IPS-18c (cell line): Measurements from ENCODE around the gene PAM16.
"Not testable (repeated sequence)": the region's sequence is repeated elsewhere in the genome, so short reads cannot be mapped to it uniquely, and the experiment has no call there.

Source experiments
- H3K4me3 ChIP-seq: 2 replicates; pipeline ENCODE4 v1.7.0; 2013; ENCODE audit warnings: low read depth, mild to moderate bottlenecking, low read length, moderate library complexity; ENCODE audit not compliant: insufficient read depth
- H3K9me3 ChIP-seq: one replicate; pipeline ENCODE4 v1.6.1; 2013; ENCODE audit warnings: mild to moderate bottlenecking, low read length, moderate library complexity; ENCODE audit not compliant: control insufficient read depth, insufficient read depth

Gene PAM16

DNA sequence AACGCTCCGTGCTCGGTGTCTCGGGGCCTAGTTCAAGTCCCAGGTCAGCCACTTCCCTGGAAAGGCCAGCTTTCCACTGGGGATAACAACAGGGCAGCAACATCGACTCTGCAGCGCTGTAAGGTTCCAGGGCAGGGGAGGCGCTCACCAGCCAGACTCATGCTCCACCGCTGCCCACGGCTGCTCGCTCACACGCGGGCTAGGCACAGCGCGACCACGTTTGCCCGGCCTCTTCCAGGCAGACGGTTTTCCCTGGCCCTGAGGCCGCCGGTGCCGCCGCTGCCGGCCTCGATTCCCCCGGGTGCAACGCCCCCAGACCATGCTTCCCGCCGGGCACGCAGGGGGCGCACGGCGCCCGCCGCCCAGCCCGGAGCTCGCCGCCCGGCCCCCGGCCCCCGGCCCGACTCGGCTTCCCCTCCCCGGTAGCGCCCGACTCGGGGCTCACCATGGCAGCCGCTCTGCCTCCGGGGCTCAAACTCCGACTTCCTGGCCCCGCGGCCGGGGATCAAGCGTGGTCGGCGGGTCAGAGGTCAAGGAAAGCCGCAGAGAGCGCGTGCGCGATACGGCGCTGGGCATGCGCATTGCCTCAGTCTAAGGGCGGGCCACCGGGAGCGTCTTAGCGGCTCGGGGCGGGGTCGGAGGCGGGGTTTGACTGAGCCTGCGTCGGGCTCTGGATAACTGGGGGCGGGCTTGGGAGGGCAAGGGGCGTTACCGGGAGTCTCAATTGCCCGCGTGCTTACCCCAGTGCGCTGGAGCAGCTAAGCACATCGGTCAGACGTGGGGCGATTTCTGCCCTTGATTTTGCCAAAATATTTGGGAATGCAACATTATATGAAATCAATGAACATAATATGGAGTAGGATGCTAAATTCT, at the start of gene PAM16:
PAM16 (minus strand) TSS at position 535 of the 873 bp plus-strand sequence; CDS start at position 448, 87 bp downstream.
- Histone ChIP-seq H3K4me3 (peak within 1 kb of the TSS; percentile 80), H3K9me3 (no peaks in the 10 kb centered on the region)

DNA sequence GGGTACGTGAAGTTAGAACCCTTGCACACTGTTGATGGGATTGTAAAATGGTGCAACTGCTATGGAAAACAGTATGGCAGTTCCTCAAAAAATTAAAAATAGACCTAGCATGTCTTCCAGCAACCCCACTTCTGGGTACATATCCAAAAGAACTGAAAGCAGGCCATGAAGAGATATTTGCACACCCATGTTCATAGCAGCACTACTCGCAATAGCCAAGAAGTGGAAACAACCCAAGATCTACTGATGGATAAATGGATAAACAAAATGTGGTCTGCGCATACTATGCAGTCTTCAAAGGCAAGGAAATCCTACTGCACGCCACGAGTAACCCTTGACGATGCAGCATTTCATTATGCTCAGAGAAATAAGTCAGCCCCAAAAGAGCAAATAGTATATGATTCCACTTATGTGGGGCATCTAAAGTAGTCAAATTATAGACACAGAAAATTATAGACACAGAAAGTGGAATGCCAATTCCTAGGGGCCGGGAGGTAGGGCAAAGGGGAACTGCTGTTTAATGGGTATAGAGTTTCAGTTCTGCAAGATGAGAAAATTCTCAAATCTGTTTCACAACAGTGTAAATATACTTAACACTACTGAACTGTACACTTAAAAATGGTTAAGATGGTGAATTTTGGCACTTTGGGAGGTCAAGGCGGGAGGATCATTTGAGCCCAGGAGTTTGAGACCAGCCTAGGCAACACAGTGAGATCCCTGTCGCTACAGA, 48.0 kb upstream of the PAM16 start:
- Histone ChIP-seq H3K4me3 (no peak overlapping the region), H3K9me3 (peaks cover 2% of the 10 kb centered on the region)

DNA sequence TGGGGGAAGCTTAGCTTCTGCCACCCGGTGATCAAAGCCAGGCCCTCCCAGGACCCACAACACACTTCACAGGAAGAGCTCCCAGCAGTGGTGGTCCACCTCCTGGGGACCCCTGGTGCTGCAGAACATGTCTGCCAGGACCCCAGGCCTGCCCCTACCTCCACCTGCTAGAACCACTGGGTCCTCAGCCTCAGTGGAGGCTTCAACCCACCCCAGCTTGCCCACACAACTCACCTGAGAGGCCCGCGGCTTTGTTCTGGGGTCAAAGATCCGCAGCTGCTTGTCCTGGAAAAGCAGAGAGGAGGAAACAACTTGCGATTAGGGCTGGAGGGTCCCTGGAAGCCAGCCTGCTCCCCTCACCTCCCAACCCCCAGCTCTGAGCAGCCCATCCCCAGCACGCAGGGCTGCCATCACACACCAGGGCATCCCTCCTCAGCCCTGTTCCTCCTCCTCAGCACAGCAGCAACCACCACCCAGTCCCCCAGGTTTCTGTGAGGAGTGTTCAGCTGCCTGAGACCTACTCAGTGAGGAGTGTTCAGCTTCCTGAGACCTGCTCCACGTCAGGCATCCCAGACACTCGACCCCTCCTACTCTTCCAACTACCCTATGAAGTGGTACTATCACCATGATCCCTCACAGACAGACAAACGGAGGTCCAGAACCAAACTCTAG, 44.1 kb upstream of the PAM16 start:
- Histone ChIP-seq H3K4me3 (no peak overlapping the region), H3K9me3 (peaks cover 2% of the 10 kb centered on the region)

DNA sequence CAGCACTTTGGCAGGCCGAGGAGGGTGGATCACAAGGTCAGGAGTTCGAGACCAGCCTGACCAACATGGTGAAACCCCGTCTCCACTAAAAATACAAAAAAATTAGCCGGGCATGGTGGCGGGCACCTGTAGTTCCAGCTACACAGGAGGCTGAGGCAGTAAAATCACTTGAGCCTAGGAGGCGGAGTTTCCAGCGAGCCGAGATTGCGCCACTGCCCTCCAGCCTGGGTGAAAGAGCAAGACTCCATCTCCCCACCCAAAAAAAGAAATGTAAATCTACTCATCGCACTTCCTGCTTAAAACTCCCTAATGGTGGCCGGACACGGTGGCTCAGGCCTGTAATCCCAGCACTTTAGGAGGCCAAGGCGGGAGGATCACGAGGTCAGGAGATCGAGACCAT, 42.7 kb upstream of the PAM16 start:
- not testable (repeated sequence) for H3K4me3 ChIP-seq, H3K9me3 ChIP-seq

DNA sequence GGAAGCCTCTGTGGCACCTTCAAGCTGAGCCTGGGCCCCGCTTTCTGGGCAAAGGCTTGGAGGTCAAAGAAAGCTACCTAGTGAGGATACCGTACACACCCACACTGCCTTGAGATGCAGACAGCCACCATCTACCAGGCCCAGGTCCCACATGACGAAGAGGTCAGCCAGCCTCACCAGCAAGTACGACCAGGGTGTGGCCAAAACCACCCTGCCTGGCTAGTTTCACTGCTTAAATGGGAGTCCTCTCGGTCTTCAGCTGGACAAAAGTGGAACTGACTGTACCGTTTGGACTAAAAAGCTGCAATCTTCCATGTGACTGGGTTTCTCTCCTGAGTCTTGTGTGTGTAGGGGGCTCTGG, 42.1 kb upstream of the PAM16 start:
- H3K9me3 ChIP-seq: peaks cover 2% of the 10 kb centered on the region
- H3K4me3 ChIP-seq: no peak overlapping the region

DNA sequence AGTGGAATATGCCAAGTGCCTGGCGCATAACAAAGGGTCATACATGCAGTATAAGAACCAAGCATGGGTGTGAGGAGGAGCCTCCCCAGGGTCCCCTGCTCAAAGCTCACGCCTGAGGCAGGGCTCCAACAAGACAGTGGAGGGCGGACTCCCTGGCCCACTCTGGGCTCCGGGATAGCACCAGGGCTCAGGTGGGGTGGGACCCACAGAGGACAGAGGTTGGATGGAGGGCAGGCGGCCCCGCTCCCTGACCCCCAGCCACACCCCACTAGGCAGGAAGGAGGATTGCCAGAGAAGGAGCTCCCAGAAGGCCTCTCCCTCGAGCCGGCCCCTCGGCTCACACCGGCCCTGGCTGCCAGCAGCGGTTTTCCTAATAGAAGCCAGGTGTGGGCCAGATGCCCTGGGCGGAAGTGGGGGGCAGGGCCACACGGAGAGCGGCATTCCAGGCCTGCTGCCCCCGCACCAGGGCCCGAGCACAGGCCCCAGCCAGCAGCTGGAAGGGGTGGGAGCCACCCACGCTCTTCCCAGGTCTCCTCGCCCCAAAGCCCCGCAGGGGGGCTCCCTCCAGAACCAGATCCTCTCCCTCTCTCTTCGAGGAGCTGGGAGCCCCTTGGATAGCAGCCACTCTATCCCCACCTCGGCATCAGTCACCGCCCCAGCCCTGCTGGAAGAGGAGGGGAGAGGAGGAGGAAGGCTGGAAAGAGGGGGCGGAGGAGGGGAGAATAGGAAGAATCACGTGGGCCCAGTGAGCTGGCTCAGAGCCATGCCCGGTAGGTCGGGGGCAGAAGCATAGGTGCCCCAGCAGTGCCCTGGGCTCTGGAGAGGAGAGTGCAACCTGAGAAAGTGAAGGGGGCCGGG, 41.5 kb upstream of the PAM16 start:
- H3K9me3 ChIP-seq: peaks cover 2% of the 10 kb centered on the region
- H3K4me3 ChIP-seq: peak overlapping the region; percentile 9; the same call in 1 of the 2 replicates

DNA sequence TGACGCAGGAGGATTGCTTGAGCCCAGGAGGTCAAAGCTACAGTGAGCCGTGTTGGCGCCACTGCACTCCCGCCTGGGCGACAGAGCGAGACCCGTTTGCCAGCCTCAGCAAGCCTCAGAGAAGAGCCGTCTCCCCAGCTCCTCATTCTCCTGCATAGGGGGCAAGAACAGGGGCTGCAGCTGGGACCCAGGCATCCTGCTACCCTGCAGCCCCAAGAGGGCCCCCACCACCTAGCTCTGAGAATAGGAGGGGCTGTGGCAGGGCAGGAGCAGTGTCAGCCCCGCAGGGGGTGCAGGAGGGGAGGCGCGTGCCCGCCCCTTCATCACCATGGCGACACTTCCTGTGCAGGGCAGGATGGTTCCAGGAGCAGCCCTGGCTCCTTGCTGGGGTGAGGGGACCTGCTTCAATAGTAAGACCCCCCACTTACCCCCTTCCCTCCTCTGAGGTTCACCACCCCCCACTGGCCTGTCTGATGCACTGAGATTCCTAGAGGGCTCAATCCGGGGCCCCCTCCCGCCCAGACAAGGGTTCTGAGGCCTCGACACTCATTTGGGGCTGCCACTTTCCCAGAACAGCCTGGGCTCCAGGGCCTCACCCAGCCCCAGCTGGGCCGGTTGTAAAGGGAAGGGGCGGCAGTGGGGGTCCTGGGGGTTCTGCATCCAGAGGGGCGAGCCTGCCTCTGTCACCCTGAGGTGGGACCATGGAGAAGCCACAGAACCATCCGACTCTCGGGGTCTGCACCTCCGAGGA, 40.7 kb upstream of the PAM16 start:
- Histone ChIP-seq H3K9me3 (peaks cover 2% of the 10 kb centered on the region), H3K4me3 (peak overlapping the region; percentile 9; the same call in 1 of the 2 replicates)

DNA sequence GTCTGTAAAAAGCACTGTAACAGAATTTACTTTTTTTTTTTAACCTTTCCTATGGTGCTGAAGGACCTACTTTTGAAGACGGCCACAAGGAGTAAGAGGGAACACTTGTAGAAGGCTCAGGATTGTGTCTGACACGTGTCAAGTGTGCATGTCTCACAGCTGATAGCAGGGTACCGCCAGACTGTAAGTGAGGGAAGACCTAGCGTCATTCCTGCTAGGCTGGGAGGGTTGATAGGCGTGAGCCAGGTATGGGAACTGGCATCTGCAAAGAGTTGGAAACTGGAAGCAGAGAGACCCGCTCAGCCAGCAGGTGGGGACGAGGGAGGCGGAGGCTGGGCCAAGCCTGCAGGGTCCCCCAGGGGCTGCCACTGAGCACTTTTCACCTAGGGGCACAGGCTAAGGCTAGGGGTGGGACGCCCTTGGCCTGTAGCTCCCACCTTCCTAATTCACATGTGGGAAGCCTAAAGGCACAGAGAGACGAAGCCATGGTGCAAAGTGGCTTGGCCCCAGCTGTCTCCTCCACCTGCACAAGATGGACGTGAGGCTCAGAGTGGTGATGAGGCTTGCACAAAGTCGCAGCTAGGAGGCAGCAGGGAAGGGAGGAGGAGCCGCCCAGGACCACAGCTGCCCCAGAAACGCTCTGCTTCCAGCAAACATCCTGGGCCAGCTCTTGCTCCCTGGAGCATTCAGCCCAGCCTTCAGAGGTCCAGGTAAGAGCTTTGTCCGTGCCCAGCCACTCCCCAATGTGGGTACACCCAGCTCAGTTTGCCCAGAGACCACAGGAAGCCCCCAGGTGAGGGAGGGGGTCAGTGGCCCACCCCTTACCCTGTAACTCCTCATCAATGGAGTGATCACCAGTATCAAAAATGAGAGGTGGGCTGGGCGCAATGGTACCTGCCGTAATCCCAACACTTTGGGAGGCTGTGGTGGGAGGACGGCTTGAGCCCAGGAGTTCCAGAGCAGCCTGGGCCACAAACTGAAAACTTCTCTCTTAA, 39.4 kb upstream of the PAM16 start:
- no peaks in the 10 kb centered on the region for H3K9me3 ChIP-seq
- no peak overlapping the region for H3K4me3 ChIP-seq

DNA sequence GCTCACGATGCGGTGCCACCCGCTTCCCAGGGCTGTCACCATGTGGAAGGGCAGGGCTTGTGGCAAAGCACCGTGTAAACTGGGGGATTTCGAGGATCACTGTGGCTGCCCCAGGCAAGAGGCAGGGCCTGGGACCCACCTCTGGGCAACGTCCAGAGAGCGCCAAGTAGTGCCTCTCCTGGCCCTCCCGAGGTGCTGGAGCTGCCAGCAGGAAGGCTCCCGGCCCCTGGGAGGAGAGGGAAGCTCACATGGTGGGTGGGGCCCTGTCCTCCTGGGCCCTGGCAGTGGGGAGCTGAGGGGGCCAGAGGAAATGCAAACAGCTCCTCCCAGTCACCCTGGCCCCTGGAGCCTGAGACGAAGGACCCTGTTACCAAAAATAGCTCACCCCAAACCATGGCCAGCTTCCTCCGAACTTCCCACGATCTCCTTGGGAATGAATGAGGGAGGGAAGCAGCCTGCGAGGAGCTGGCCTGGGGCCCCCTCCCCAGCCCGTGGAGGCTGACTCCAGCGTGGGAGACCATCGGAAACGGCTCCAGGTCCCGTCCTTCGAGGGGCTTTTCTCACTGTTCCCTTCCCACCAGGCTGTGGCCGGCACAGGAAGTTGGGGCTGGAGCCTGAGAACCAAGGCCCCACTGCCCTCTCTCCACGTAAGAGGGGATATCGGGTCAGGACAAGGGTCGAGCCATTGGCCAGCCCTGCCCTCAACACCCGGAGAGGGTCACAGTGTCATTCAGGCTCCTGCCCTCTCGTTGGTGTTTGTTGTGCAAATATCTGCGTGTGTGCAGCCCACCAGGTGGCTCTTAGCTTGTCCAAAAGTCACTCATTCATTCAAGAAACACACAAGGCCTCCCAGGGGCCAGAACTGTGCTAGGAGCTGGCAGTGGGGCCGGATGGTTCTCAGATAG, 38.2 kb upstream of the PAM16 start:
- no peaks in the 10 kb centered on the region for H3K9me3 ChIP-seq
- no peak overlapping the region; the same call in 1 of the 2 replicates for H3K4me3 ChIP-seq

DNA sequence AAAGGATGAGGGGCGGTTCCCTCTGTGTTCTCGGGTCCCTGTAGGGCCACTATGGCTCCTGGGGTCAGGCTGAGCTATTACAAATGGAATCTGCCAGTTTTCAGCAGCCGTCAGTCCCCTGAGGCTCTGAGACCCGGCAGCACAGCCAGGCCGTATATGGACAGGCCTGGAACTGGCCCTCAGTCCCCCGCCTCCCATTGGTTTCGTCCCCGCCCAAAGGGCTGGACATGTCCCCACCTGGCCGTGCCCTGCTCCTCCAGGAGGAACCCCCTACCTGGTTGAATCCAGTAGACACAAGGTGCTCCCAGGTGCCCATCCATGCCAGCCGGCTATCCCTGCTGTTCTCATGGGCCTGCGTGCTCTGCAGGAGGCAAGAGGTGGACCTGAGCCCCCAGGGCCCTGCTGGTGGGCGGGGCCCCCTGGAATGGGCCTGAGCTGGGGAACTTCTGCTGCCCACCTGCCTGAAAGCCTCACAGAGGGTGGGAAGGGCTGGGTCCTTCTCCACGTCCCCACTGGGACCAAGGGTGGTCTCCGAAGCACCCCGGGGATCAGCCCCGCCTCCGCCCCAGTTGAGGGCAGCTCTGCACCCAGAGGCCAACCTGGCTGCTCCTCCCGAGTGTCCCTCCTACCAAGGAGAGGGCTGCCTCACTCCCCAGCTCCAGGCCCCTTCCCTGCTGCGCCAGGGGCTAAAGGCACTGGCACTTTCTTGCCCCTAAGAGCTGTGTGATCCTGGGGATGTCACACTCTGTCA, 37.3 kb upstream of the PAM16 start:
- Histone ChIP-seq H3K4me3 (no peak overlapping the region; the same call in 1 of the 2 replicates), H3K9me3 (no peaks in the 10 kb centered on the region)

DNA sequence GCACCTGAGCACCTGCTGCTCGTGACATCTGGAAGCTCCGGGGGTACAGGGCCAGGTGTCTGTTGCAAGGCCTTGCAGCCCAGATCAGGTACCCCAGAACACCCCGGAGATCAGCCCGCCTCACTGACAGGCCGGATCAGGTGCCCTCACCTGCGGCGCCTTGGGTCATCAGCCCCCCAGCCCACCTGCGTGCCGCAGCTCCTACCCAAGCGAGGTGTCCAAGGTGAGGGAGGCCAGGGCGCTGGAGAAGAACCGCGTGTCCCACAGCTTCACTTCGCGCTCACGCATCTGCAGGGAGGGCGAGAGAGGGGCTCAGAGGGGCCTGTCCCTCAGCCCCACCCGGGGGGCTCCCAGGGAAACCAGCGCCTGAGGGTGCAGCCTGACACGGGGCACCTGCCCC, 36.7 kb upstream of the PAM16 start:
- Histone ChIP-seq H3K9me3 (no peaks in the 10 kb centered on the region), H3K4me3 (no peak overlapping the region)

DNA sequence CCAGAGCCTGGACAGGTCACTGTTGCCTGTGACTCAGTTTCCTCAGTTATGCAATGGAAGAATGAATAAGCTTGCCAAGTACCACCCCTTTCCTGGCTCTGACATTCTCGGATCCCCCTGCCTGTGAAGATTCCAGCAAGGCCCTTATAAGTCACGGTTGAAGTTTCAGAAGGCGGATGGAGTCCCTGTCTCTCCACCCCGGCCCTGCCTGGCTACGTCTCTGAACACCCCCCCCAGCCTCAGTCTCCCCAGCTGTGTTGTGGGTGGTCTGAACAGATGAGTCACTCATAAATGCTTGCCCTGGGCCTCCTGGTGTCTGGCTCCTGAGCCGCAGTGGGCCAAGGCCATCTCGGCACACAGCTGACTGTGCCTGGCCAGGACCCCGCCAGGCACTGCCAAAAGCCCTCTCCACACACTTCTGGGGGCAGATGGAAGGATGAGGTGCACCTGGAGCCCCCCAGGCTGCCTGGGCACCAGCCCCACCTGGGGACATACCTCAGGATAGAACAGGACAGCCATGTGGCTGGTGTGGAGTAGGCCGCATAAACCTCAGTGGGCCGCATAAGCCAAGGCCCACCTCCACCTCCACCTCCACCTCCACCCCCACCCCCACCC, 35.9 kb upstream of the PAM16 start:
- Histone ChIP-seq H3K9me3 (no peaks in the 10 kb centered on the region), H3K4me3 (no peak overlapping the region)

DNA sequence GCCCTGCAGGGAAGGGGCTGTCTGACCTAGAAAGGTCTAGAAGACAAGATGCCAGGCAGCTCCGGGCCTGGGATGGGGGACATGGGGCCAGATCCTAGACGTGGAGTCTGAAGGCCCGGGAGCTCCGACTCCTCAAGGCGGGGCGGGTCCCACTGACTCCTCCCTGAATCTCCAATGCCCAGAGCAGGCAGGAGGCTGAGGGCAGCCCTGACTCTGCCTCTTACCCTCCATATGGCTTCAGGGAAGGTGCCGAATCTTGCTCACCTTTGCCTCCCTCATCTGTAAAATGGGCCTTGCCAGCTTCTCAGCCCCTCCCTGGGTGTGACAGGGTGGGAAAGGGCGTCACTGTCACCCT, 35.3 kb upstream of the PAM16 start:
- no peaks in the 10 kb centered on the region for H3K9me3 ChIP-seq

More for the DNA sequence above, 35.3 kb upstream of the PAM16 start:
- H3K4me3 ChIP-seq: no peak overlapping the region
